NCI-H510A (cell line): ENCODE data around the gene TMEM41B.
"Not testable (repeated sequence)": the region's sequence is repeated elsewhere in the genome, so short reads cannot be mapped to it uniquely, and the experiment has no call there.

Experiments
- DNase-seq: peaks from one replicate; lab custom pipeline; 2025; lab: John Stamatoyannopoulos, UW

Gene TMEM41B

GRCh38 chr11:9310485-9311090 lies 3.8 kb downstream of the TMEM41B start:
- DNase-seq: no peak

DNA sequence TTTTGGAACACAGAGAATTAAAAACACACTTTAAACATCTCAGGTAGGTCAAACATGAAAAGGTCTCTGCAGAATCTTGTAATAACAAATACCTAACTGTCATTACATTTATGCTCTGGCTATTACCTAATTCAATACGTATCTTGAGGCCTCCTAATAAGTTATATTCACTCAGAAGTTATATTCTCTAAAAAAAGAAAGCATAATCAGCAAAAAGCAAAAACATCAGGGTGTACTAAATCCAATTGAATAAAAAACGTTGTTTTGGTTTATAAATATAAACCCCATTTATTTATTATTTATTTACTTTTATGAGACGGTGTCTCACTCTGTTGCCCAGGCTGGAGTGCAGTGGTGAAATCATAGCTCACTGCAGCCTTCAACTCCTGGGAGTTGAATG lies 10.2 kb downstream of the TMEM41B start:
- no peak for DNase-seq

DNA sequence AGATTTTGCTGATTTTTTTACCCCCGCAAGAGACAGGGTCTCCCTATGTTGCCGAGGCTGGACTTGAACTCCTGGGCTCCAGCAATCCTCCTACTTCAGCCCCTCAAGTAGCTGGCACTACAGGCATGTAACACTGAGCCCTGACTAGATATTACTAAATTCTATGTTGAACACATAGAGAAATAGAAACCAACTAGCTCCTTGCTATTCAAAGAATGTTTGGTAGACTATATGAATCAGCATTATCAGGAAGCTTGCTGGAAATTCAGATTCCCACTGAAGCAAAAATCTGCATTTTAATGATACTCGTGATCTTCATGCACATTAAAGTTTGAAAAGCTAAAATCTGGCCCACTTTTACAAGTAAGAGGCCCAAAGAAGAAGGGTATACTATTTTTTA lies 11.9 kb downstream of the TMEM41B start:
- DNase-seq: no peak

- DNase-seq: no peak
Measured at GRCh38 chr11:9301720-9302119, 12.7 kb downstream of the TMEM41B start.

DNA sequence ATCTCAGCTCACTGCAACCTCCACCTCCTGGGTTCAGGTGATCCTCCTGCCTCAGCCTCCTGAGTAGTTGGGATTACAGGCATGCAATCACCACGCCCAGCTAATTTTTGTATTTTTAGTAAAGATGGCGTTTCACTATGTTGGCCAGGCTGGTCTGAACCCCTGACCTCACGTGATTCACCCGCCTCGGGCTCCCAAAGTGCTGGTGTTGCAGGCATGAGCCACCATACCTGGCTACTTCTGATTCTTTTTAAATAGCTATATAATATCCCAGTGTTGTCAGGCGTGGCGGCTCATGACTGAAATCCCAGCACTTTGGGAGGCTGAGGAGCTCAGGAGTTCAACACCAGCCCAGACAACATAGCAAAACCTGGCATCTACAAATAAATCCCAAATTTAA lies 20.7 kb downstream of the TMEM41B start:
- DNase-seq: no peak

DNA sequence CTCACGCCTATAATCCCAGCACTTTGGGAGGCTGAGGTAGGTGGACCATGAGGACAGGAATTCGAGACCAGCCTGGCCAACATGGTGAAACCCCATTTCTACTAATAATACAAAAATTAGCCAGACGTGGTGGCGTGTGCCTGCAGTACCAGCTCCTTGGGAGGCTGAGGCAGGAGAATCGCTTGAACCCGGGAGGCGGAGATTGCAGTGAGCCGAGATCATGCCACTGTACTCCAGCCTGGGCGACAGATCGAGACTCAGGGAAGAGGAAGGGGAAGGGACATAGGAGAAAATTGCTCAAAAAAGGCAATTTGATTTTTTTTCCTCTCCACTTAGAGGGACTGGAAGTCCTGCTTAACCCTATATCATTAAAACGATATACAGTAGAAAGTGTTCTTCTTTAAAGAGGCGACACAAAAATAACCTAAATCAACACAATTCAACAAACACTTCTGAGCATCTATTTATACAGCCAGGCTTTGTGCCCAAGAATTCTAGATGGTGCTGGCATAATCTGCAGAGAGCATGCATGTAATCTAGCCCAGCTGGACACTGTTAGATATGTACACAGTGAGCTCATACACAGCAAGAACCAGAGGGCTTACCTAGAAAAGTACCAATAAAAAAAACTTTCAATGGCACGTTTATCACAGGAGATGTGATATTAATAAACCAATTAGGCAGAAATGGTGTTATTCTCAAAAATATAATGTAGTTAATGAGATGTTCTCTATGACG lies 28.4 kb downstream of the TMEM41B start:
- DNase-seq: no peak

DNA sequence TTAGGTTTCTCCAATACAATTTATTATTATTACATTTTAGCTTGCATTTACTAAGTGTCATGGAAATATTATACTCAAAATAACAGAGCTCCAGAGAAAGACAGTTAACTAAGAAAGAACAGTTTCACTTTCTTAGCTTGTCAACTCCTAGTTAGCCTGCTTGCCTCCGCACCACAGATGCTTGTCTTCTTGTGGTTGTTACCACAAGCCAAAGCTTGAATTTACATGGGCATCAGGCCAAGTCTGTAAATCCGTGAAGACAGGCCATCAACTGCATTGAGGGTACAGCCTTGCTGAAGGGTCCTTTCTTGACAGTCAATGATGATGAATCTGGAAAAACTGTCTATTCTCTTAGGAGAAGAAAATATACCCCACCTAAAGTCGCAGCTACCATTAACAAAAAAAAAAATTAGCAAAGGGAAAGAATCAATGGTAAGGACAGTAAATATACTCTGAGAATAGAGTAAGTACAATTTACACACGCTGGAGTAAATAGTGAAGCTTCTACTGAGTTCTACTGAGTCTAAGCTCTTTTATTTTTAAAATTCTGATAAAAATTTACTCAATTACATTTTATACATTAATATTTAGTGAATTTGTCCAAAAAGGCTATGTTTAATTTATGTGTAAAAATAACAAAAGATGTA lies 33.6 kb downstream of the TMEM41B start:
- DNase-seq: no peak

DNA sequence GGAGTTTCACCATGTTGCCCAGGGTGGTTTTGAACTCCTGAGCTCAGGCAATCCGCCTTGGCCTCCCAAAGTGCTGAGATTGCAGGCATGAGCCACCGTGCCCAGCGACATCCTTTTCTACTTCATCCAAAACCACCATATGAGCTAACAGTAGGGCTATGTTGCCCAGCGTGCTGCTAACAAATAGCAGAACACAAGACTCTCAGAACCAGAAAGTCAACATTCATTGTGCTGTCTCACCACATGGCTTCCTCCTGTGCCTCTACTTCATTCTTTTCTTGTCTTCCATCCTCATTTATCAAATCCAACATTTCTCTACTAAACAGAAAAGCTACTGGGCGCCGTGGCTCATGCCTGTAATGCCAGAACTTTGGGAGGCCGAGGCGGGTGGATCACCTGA lies 37.2 kb downstream of the TMEM41B start:
- DNase-seq: no peak

DNA sequence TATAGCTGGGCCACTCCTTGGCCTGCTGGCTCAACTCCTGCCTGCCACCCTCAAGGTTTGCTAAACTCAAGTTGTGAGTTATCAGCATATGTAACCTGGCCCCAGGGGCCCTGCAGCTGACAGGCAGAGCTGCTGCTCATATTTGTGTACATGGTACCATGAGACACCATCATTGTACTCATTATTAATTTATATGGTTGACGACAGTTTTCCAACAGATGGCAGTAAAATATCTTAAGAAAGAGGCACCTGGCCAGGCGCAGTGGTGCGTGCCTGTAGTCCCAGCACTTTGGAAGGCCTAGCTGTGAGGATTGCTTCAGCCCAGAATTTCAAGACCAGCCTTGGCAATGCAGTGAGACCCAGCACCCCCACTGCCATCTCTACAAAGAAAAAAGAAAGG lies 37.8 kb downstream of the TMEM41B start:
- no peak for DNase-seq

- no peak for DNase-seq
Measured at GRCh38 chr11:9274499-9275258, 39.7 kb downstream of the TMEM41B start.

DNA sequence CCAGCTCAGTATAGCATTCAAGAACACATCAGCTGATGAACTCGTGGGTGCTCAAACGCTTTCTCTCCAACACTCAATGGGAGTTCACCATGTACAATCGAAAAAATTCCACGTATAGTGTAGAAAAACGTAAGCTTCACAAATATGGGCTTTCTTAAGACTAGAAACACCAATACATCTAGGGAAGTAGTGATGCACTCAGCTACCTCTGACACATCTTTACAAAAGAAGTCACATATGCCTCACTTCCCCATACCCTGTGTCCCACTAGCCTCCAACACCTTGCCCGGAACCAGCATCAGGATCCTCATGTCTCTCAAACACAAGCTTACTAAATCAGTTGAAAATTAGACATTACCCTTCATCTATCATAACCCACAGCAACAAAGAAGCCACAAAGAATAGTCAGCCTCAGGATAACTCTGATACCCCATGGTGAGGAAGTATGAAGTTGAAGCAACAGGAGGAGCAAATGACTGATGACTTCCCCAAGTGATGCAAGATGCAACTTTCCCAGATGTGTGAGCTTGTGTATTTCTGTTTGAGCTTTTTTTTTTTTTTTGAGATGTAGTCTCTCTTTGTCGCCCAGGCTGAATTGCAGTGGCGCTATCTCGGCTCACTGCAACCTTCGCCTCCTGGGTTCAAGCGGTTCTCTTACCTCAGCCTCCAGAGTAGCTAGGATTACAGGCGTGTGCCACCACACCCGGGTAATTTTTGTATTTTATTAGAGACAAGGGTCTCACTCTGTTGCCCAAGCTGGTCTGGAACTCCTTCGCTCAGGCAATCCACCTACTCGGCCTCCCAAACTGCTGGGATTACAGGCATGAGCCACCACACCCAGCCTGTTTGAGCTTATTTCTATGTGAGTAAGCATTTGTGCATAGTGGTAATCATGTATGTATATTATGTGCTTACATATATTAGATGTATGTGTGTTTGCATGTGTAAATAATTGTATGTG lies 40.7 kb downstream of the TMEM41B start:
- no peak for DNase-seq

GRCh38 chr11:9269492-9270013 lies 44.8 kb downstream of the TMEM41B start:
- DNase-seq: no peak

GRCh38 chr11:9267680-9268079 lies 46.7 kb downstream of the TMEM41B start:
- DNase-seq: no peak

- DNase-seq: no peak
Measured at GRCh38 chr11:9266926-9267325, 47.5 kb downstream of the TMEM41B start.

DNA sequence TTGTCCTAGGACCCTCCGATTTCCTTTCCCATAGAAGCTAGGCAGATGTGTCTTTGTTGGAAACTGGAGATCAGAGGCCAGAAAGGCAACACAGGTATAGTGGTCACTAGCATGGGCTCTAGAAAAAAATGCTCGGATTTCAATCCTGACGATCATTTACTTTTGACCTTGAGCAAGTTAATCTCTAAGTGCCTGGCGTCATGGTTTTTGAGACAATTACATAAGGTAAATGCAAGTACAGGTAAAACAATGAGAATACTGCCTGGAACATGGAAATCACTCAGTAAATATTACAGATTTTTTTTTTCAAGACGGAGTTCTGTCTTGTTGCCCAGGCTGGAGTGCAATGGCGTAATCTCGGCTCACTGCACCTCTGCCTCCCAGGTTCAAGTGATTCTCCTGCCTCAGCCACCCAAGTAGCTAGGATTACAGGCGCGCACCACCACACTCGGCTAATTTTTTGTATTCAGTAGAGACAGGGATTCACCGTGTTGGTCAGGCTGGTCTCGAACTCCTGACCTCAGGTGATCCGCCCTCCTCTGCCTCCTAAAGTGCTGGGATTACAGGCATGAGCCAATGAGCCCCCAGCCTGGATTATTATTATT lies 48.2 kb downstream of the TMEM41B start:
- no peak for DNase-seq

GRCh38 chr11:9265211-9266131 lies 48.9 kb downstream of the TMEM41B start, which contains the start of gene DENND5A:
TSS of gene DENND5A (minus strand) at chr11:9265350. CDS start at chr11:9265069, 281 bp downstream.
- peak; percentile 34 for DNase-seq

GRCh38 chr11:9264316-9265210 lies 49.8 kb downstream of the TMEM41B start:
- no peak for DNase-seq

- DNase-seq: no peak
Measured at GRCh38 chr11:9263840-9264315, 50.5 kb downstream of the TMEM41B start.

DNA sequence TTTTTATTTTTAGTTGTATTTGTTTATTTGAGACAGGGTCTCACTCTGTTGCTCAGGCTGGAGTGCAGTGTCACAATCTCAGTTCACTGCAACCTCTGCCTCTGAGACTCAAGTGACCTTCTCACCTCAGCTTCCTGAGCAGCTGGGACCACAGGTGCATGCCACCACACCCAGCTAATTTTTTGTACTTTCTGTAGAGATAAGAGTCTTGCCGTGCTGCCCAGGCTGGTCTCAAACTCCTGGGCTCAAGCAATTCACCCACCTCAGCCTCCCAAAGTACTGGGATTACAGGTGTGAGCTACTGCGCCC lies 53.6 kb downstream of the TMEM41B start:
- not testable (repeated sequence) for DNase-seq
